ENCODE results near the gene RCC2.

DNA sequence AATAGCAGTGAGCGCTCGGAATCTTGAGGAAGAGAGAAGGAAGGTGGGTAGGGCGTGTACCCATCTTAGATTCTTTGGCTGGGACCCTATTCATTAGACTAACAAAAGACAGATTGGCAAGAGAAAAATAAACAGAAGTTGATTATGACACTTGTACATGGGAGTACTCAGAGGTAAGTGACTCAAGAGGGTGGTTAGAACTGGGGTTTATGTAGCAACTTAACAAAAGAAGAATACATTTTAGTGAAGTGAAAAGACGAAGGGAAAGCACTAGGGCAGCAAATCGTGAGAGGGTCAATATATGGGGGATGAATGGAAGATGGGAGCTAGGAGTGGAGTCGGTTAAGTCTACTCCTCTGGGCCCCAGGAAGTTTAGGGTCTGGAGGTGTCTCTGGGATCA is 25.8 kb upstream of the RCC2 start:
- TF ChIP-seq EZH2phosphoT487 (IDR thresholded peaks at IDR 0.05; ENCODE audit: borderline replicate concordance, low read length) (no peak), EZH2 (IDR thresholded peaks at IDR 0.05; ENCODE audit: low read length, unreplicated experiment) (no peak)
- TF ChIP-seq, protein P1, sequence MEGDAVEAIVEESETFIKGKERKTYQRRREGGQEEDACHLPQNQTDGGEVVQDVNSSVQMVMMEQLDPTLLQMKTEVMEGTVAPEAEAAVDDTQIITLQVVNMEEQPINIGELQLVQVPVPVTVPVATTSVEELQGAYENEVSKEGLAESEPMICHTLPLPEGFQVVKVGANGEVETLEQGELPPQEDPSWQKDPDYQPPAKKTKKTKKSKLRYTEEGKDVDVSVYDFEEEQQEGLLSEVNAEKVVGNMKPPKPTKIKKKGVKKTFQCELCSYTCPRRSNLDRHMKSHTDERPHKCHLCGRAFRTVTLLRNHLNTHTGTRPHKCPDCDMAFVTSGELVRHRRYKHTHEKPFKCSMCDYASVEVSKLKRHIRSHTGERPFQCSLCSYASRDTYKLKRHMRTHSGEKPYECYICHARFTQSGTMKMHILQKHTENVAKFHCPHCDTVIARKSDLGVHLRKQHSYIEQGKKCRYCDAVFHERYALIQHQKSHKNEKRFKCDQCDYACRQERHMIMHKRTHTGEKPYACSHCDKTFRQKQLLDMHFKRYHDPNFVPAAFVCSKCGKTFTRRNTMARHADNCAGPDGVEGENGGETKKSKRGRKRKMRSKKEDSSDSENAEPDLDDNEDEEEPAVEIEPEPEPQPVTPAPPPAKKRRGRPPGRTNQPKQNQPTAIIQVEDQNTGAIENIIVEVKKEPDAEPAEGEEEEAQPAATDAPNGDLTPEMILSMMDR (conservative IDR thresholded peaks at IDR 0.05; ENCODE audit: low read depth, low read length): no peak

Data from PC-3 (cell line).